Naive B cell (primary cell): ENCODE data around the gene ZBTB44. TPM values are rescaled to one million over a fixed set of nuclear protein-coding genes. Genes with fewer than 3 reads are reported as not detected.
A peak's percentile ranks its signal among the peaks of the same experiment; 100 is the strongest.

Source experiments
- ATAC-seq, 2 donors: fragments of 150-1000 bp; cut with Tn5 transposase; 2 replicates each; pipeline ENCODE4 v1.10.0; 2021; ENCODE audit warnings: low read depth in 2 of 2, mild to moderate bottlenecking in 2 of 2, moderate library complexity in 2 of 2
- DNase-seq: peaks from one replicate; pipeline ENCODE4 v3.0.0; 2022
- H3K27ac Mint-ChIP-seq, 6 donors: one replicate each; pipeline ENCODE4 v1.8.0; 2020 to 2022; ENCODE audit warnings: mild to moderate bottlenecking in 6 of 6, mixed read lengths in 6 of 6, moderate library complexity in 5 of 6, inconsistent platforms in 2 of 6
- H3K27me3 Mint-ChIP-seq, 3 donors: one replicate each; pipeline ENCODE4 v1.8.0; 2021 to 2022; ENCODE audit warnings: mixed read lengths in 3 of 3, mild to moderate bottlenecking in 1 of 3
- H3K36me3 Mint-ChIP-seq, 2 donors: one replicate each; pipeline ENCODE4 v1.8.0; 2020 to 2022; ENCODE audit warnings: mixed read lengths in 2 of 2, inconsistent platforms in 1 of 2, mild to moderate bottlenecking in 1 of 2
- H3K4me1 Mint-ChIP-seq, 3 donors: one replicate each; pipeline ENCODE4 v1.8.0; 2020 to 2022; ENCODE audit warnings: mixed read lengths in 3 of 3, inconsistent platforms in 1 of 3, mild to moderate bottlenecking in 1 of 3, moderate library complexity in 1 of 3
- H3K4me3 Mint-ChIP-seq, 8 donors: one replicate each; pipeline ENCODE4 v1.8.0; 2020 to 2022; ENCODE audit warnings: mild to moderate bottlenecking in 8 of 8, mixed read lengths in 8 of 8, moderate library complexity in 8 of 8, inconsistent platforms in 2 of 8
- H3K9me3 Mint-ChIP-seq, 7 donors: one replicate each; pipeline ENCODE4 v1.8.0; 2020 to 2022; ENCODE audit warnings: mixed read lengths in 7 of 7, mild to moderate bottlenecking in 5 of 7, inconsistent platforms in 2 of 7, moderate library complexity in 1 of 7
- polyA plus RNA-seq, 6 donors: library from polyadenylated mRNA; unstranded; fragments of 300-500 nt; fragmentation: Illumina TruSeq; gene quantifications; one replicate each; pipeline ENCODE4 v1.2.3, GENCODE V29; 2021; ENCODE audit warnings: low read depth in 6 of 6

ZBTB44 gene
- polyA plus RNA-seq, 6 donors from 2014 or later, result 4.6 to 9.5 (median 7.5) TPM

- Mint-ChIP-seq H3K27me3 (peaks cover 0 to 6% (median 0%) of the 10 kb centered on the region in 3 donors), H3K9me3 (no peaks in the 10 kb centered on the region), H3K27ac (no peak overlapping the region), H3K36me3 (no peaks in the 10 kb centered on the region), H3K4me1 (peaks cover 3 to 8% (median 7%) of the 10 kb centered on the region in 3 donors), H3K4me3 (peak overlapping the region in 1 of 8 donors; percentile 54)
- ATAC-seq (no peak), DNase-seq (no peak)
These were observed 100.8 kb downstream of the ZBTB44 start for GRCh38 chr11:130213979-130214281.

GRCh38 chr11:130213143-130213978 lies 101.4 kb downstream of the ZBTB44 start:
- no peaks in the 10 kb centered on the region for H3K36me3 Mint-ChIP-seq
- ATAC-seq (peak; percentile 89 to 91), DNase-seq (peak; percentile 69)
- H3K4me1 Mint-ChIP-seq, result peaks cover 3 to 8% (median 7%) of the 10 kb centered on the region in 3 donors
- H3K27me3 Mint-ChIP-seq, result peaks cover 0 to 6% (median 0%) of the 10 kb centered on the region in 3 donors
- H3K4me3 Mint-ChIP-seq, result peak overlapping the region in 1 of 8 donors; percentile 15
- H3K27ac Mint-ChIP-seq, result peak overlapping the region in 1 of 6 donors; percentile 77
- H3K9me3 Mint-ChIP-seq, result no peaks in the 10 kb centered on the region

- Mint-ChIP-seq H3K27me3 (peaks cover 0 to 6% (median 0%) of the 10 kb centered on the region in 3 donors), H3K27ac (no peak overlapping the region), H3K4me3 (no peak overlapping the region), H3K4me1 (peaks cover 1 to 8% (median 7%) of the 10 kb centered on the region in 3 donors), H3K36me3 (no peaks in the 10 kb centered on the region), H3K9me3 (no peaks in the 10 kb centered on the region)
- peak in 1 of 2 donors; percentile 7 for ATAC-seq
- DNase-seq, result no peak
These were observed 102.2 kb downstream of the ZBTB44 start for GRCh38 chr11:130212431-130212961.

- Mint-ChIP-seq H3K9me3 (no peaks in the 10 kb centered on the region), H3K27ac (peak overlapping the region in 1 of 6 donors; percentile 74), H3K4me3 (no peak overlapping the region), H3K36me3 (no peaks in the 10 kb centered on the region), H3K4me1 (peaks cover 0 to 8% (median 7%) of the 10 kb centered on the region in 3 donors), H3K27me3 (peaks cover 0 to 6% (median 0%) of the 10 kb centered on the region in 3 donors)
- no peak for DNase-seq
- ATAC-seq, result no peak
These were observed 102.8 kb downstream of the ZBTB44 start for GRCh38 chr11:130211781-130212401.

GRCh38 chr11:130211144-130211543 lies 103.6 kb downstream of the ZBTB44 start:
- Mint-ChIP-seq H3K4me3 (no peak overlapping the region), H3K27me3 (peaks cover 0 to 6% (median 0%) of the 10 kb centered on the region in 3 donors), H3K9me3 (no peaks in the 10 kb centered on the region), H3K4me1 (peaks cover 0 to 8% (median 7%) of the 10 kb centered on the region in 3 donors), H3K36me3 (no peaks in the 10 kb centered on the region), H3K27ac (peak overlapping the region in 1 of 6 donors; percentile 50)
- ATAC-seq (no peak), DNase-seq (no peak)

GRCh38 chr11:130209954-130210854 lies 104.5 kb downstream of the ZBTB44 start:
- peaks cover 0 to 6% (median 0%) of the 10 kb centered on the region in 3 donors for H3K27me3 Mint-ChIP-seq
- peak overlapping the region in 1 of 6 donors; percentile 90 for H3K27ac Mint-ChIP-seq
- no peak overlapping the region for H3K4me3 Mint-ChIP-seq
- no peak for ATAC-seq
- H3K36me3 Mint-ChIP-seq, result no peaks in the 10 kb centered on the region
- H3K4me1 Mint-ChIP-seq, result peaks cover 0 to 14% (median 7%) of the 10 kb centered on the region in 3 donors
- H3K9me3 Mint-ChIP-seq, result no peaks in the 10 kb centered on the region
- DNase-seq, result no peak

- H3K9me3 Mint-ChIP-seq, result no peaks in the 10 kb centered on the region
- H3K4me1 Mint-ChIP-seq, result peaks cover 0 to 14% (median 7%) of the 10 kb centered on the region in 3 donors
- peak overlapping the region in 1 of 6 donors; percentile 12 for H3K27ac Mint-ChIP-seq
- ATAC-seq, result no peak
- DNase-seq, result no peak
- H3K4me3 Mint-ChIP-seq, result no peak overlapping the region
- no peaks in the 10 kb centered on the region for H3K36me3 Mint-ChIP-seq
- H3K27me3 Mint-ChIP-seq, result peaks cover 0 to 6% (median 0%) of the 10 kb centered on the region in 3 donors
These were observed 105.4 kb downstream of the ZBTB44 start for GRCh38 chr11:130209128-130209932.

- H3K4me3 Mint-ChIP-seq, result no peak overlapping the region
- no peaks in the 10 kb centered on the region for H3K9me3 Mint-ChIP-seq
- no peak for DNase-seq
- peak overlapping the region in 2 of 6 donors; percentile 47 to 54 for H3K27ac Mint-ChIP-seq
- no peak for ATAC-seq
- H3K36me3 Mint-ChIP-seq, result no peaks in the 10 kb centered on the region
- peaks cover 0 to 6% (median 0%) of the 10 kb centered on the region in 3 donors for H3K27me3 Mint-ChIP-seq
- peaks cover 5 to 18% (median 13%) of the 10 kb centered on the region in 3 donors for H3K4me1 Mint-ChIP-seq
These were observed 106.2 kb downstream of the ZBTB44 start for GRCh38 chr11:130208241-130209127.

GRCh38 chr11:130206141-130206540 lies 108.6 kb downstream of the ZBTB44 start:
- Mint-ChIP-seq H3K4me1 (peaks cover 23 to 34% (median 27%) of the 10 kb centered on the region in 3 donors), H3K9me3 (no peaks in the 10 kb centered on the region), H3K36me3 (peaks cover 0 to 1% of the 10 kb centered on the region in 2 donors), H3K27ac (peak overlapping the region in 2 of 6 donors; percentile 48 to 65), H3K4me3 (peak overlapping the region in 1 of 8 donors; percentile 20), H3K27me3 (peaks cover 0 to 2% (median 0%) of the 10 kb centered on the region in 3 donors)
- ATAC-seq (no peak), DNase-seq (no peak)

GRCh38 chr11:130204703-130205095 lies 110.0 kb downstream of the ZBTB44 start:
- no peak overlapping the region for H3K4me3 Mint-ChIP-seq
- H3K27ac Mint-ChIP-seq, result no peak overlapping the region
- no peaks in the 10 kb centered on the region for H3K27me3 Mint-ChIP-seq
- no peak for DNase-seq
- peaks cover 0 to 6% of the 10 kb centered on the region in 2 donors for H3K36me3 Mint-ChIP-seq
- no peaks in the 10 kb centered on the region for H3K9me3 Mint-ChIP-seq
- ATAC-seq, result no peak
- H3K4me1 Mint-ChIP-seq, result peaks cover 27 to 36% (median 32%) of the 10 kb centered on the region in 3 donors
